Esophagus squamous epithelium (tissue), 5 donors: ENCODE measurements around the gene CDC42BPG. TPM values are rescaled to one million over a fixed set of nuclear protein-coding genes. Genes with fewer than 3 reads are reported as not detected.
A peak's percentile ranks its signal among the peaks of the same experiment; 100 is the strongest.

ENCODE experiments used
- DNase-seq: peaks from one replicate; lab custom pipeline; 2025; lab: John Stamatoyannopoulos, UW
- H3K27ac ChIP-seq, 4 donors: fragments of 200-600 bp; sonication (generic); one replicate each; pipeline ENCODE4 v1.5.1; 2016 to 2019; ENCODE audit warnings: mild to moderate bottlenecking in 1 of 4
- H3K27me3 ChIP-seq, 4 donors: fragments of 200-600 bp; sonication (generic); 1 replicate in 3 of 4; 2 replicates in 1 of 4; pipeline versions ENCODE4 v1.5.1 to v1.6.0; 2017 to 2021; ENCODE audit warnings: antibody characterized with exemption in 1 of 4
- H3K36me3 ChIP-seq, 3 donors: fragments of 200-600 bp; sonication (generic); one replicate each; pipeline ENCODE4 v1.5.1; 2016 to 2019
- H3K4me1 ChIP-seq, 3 donors: fragments of 200-600 bp; sonication (generic); one replicate each; pipeline ENCODE4 v1.5.1; 2017 to 2019
- H3K4me3 ChIP-seq, 4 donors: fragments of 200-600 bp; sonication (generic); 1 replicate in 3 of 4; 2 replicates in 1 of 4; pipeline ENCODE4 v1.5.1; 2016 to 2019; ENCODE audit warnings: mild to moderate bottlenecking in 2 of 4, moderate library complexity in 1 of 4
- H3K9me3 ChIP-seq, 3 donors: fragments of 200-600 bp; sonication (generic); one replicate each; pipeline ENCODE4 v1.5.1; 2016 to 2019
- POLR2A ChIP-seq, 4 donors: fragments of 450-650 bp; IDR thresholded peaks; one replicate each; pipeline ENCODE4 v1.6.1; 2017; ENCODE audit warnings: antibody characterized with exemption in 4 of 4, mild to moderate bottlenecking in 4 of 4, moderate library complexity in 3 of 4
- WGBS, 2 donors: methylation state at CpG; one replicate each; pipeline ENCODE4 v1.1.5; 2018; 5-methylcytosine and 5-hydroxymethylcytosine counted together
- intact Hi-C: fragments of 100-400 bp; cut with DNase I; formaldehyde crosslinking; loops from one replicate; pipeline ENCODE4 v1.15.0; 2022
- total RNA-seq, 4 donors: library from RNA; depleted of rRNA; stranded (reverse); fragments of >200 nt; gene quantifications; one replicate each; pipeline ENCODE4 v1.1.0, GENCODE V29; 2016
- TF ChIP-seq, protein P1 (sequence below), 6 experiments: fragments of 450-650 bp in 4 of 6; fragments of 200-600 bp in 2 of 6; sonication (generic) in 2 of 6; IDR thresholded peaks; one replicate each; pipeline ENCODE4 v1.5.1; 2016 to 2019; ENCODE audit warnings: antibody characterized with exemption in 6 of 6, mild to moderate bottlenecking in 4 of 6, moderate library complexity in 4 of 6
- donor health status: DM: yes; HTN: yes; CAD: no.

The CDC42BPG gene
- total RNA-seq, 4 donors from 2014 or later: 16.4 to 48.5 (median 25.0) TPM

DNA sequence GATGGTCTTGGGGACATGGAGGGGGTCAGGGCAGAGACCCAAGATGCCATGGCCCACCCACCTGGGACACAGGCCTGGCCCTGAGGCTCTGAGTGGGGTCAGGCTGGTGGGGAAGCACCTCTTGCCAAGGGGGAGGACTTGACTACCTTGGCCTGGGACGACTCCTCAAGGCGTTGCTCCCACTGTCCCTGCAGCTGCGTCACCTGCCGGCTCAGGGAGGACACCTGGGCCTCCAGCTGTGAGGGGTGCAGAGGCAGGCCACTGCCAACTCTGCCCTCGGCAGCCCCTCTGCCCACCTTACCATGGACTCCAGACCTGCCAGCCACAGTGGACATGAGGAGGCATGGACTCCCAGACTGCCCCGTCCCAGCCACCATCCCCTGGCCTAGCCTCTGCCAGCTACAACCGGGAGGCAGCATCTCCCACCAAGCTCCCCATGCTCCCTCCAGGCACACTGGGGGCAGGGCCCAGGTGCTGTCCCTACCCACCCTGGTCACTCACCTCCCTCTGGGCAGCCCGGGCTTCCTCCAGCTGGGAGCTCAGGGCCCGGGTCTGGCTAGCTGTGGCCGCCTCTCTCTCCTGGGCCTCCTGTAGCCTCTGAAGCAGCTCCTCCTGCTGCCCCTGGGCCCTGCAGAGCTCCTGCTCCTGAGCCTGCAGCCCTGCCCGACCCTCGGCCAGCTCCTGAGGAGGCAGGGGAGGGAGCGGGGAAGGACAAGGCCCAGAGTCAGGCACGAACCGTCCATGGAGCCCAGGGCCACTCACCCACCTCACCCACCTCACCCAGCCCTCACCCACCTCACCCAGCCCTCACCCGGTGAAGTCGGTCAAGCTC is 8.6 kb downstream of the CDC42BPG start:
- Histone ChIP-seq H3K4me1 (peaks cover 4 to 35% (median 6%) of the 10 kb centered on the region in 3 donors), H3K4me3 (no peak overlapping the region), H3K27me3 (no peaks in the 10 kb centered on the region), H3K36me3 (peaks cover 10 to 97% (median 37%) of the 10 kb centered on the region in 3 donors), H3K27ac (peak overlapping the region; percentile 62 to 78 (median 72)), H3K9me3 (no peaks in the 10 kb centered on the region)
- intact Hi-C loops: no loop called here
- TF ChIP-seq, protein P1, sequence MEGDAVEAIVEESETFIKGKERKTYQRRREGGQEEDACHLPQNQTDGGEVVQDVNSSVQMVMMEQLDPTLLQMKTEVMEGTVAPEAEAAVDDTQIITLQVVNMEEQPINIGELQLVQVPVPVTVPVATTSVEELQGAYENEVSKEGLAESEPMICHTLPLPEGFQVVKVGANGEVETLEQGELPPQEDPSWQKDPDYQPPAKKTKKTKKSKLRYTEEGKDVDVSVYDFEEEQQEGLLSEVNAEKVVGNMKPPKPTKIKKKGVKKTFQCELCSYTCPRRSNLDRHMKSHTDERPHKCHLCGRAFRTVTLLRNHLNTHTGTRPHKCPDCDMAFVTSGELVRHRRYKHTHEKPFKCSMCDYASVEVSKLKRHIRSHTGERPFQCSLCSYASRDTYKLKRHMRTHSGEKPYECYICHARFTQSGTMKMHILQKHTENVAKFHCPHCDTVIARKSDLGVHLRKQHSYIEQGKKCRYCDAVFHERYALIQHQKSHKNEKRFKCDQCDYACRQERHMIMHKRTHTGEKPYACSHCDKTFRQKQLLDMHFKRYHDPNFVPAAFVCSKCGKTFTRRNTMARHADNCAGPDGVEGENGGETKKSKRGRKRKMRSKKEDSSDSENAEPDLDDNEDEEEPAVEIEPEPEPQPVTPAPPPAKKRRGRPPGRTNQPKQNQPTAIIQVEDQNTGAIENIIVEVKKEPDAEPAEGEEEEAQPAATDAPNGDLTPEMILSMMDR (IDR thresholded peaks at IDR 0.05): no peak
- TF ChIP-seq POLR2A (IDR thresholded peaks at IDR 0.05): no peak
- WGBS, 2 donors: 78 to 81% methylated on average over 4 to 6 of the region's 17 CpGs
- no peak for DNase-seq

DNA sequence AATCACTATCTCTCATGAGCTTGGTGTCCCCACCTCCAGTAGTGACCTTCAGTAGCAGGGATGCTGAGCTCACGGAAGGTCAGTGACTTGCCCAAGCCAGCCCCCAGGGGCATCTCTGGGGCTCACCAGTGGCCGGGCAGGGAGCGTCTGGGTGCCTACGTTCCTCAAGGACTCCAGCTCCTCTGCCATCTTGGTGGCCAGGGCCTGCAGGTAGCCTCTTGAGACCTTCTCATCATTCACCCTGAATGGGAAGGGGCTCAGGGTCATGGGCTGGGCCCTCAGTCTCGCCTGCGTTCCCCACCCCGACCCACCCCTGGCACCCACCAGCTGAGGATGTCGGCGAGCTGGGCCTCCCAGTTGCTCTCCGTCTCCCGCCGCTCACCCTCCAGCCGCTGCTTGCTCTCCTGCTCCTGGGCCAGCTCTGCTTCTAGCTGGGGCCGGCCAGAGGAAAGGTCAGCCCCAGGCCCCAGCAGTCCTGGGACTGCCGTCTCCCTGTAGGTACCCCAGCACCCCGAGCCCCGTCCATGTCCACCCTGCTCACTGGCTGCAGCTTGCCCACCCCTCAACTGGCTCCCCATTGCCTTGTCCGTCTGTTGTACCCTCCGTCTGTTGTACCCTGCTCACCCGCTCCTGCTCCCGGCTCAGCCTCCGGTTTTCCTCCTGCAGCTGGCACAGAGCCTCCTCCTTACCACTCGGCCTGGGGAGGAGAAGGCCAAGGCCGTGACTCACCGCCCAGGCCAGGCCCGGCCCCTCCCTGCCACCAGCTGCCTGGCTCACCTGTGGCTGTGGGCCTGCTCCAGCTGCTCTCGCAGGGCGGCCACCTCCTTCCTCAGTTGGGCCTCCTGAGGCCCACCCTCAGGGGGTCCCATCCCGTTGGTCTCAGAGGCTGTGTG is 9.5 kb downstream of the CDC42BPG start:
- DNase-seq: no peak
- Histone ChIP-seq H3K4me3 (no peak overlapping the region), H3K36me3 (peaks cover 10 to 97% (median 42%) of the 10 kb centered on the region in 3 donors), H3K27ac (peak overlapping the region; percentile 62 to 78 (median 72)), H3K9me3 (no peaks in the 10 kb centered on the region), H3K27me3 (no peaks in the 10 kb centered on the region), H3K4me1 (peaks cover 4 to 31% (median 6%) of the 10 kb centered on the region in 3 donors)
- 62 to 74% methylated on average over 9 to 14 of the region's 29 CpGs for WGBS, 2 donors
- no peak for TF ChIP-seq POLR2A (IDR thresholded peaks at IDR 0.05)
- TF ChIP-seq, protein P1 (IDR thresholded peaks at IDR 0.05): no peak
- intact Hi-C loops: no loop called here

DNA sequence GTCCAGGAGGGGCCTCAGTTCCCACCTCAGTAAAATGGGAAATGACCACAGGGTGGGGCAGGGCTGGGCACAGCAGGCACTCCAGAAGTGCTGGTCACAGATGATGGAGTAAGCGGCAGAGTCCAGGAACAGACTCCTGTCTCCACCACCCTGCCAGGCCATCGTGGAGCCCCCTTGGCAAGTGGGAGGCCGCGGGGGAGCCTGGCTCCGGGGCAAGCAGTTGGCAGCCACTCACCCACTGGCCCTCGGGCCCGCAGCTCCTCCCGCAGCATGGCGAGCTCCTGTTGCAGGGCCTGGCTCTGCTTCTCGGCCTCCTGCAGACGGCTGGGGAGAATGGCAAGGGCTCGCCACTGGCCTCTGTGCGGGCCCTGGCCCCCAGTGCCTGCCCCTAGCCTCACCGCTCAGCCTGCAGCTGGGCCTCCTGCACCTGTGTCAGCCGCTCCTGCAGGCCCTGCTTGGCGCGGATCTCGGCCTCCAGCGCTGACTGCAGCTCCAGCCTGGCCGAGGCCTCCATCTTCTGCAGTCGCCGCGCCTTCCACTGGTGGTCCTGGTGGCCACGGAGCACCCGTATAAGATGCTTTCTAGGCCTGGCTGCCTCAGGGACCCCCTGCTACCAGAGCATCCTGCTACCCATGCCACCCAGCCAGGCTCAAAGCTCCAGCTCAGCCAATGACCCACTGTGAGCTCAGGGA is 10.3 kb downstream of the CDC42BPG start:
- Histone ChIP-seq H3K9me3 (no peaks in the 10 kb centered on the region), H3K27me3 (no peaks in the 10 kb centered on the region), H3K4me3 (no peak overlapping the region), H3K36me3 (peaks cover 13 to 97% (median 42%) of the 10 kb centered on the region in 3 donors), H3K4me1 (peaks cover 4 to 31% (median 6%) of the 10 kb centered on the region in 3 donors), H3K27ac (no peak overlapping the region)
- intact Hi-C loops: no loop called here
- no peak for DNase-seq
- 90 to 96% methylated on average over 4 of the region's 25 CpGs for WGBS, 2 donors
- TF ChIP-seq, protein P1 (IDR thresholded peaks at IDR 0.05): no peak
- no peak for TF ChIP-seq POLR2A (IDR thresholded peaks at IDR 0.05)

DNA sequence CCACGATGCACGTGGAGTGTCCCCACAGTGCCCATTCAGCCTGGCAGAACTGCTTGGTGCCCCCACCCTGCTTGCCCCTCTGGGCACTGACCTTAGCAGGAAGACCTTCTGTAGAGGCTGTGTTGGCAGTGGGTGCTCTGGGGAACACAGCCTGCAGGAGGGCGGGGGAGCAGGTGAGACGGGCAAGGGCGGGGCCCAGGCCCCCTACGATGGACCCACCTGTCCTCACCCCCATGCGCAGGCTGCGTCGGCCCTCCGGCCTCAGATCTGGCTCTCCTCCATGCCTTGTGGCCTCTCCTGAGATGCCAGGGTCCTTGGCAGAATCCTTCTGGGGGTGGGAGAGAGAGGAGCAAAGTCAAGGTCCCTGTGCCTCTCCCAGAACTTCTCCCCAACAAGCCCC is 10.9 kb downstream of the CDC42BPG start:
- TF ChIP-seq, protein P1 (IDR thresholded peaks at IDR 0.05): no peak
- no peak for TF ChIP-seq POLR2A (IDR thresholded peaks at IDR 0.05)
- H3K36me3 ChIP-seq: peaks cover 13 to 97% (median 38%) of the 10 kb centered on the region in 3 donors

More for the DNA sequence above, 10.9 kb downstream of the CDC42BPG start:
- Histone ChIP-seq H3K4me1 (peaks cover 4 to 31% (median 6%) of the 10 kb centered on the region in 3 donors), H3K27me3 (no peaks in the 10 kb centered on the region), H3K27ac (no peak overlapping the region), H3K9me3 (no peaks in the 10 kb centered on the region), H3K4me3 (no peak overlapping the region)
- DNase-seq: no peak
- WGBS, 2 donors: no CpG with 5 or more reads among the region's 10 CpGs
- intact Hi-C loops: no loop called here
